Occipital lobe (tissue), 2 donors: ENCODE data around the gene LTBR. TPM values are rescaled to one million over a fixed set of nuclear protein-coding genes. Genes with fewer than 3 reads are reported as not detected.

Source experiments
- DNase-seq: peaks from one replicate; lab custom pipeline; 2025; lab: John Stamatoyannopoulos, UW
- total RNA-seq: library from RNA; depleted of rRNA; stranded (reverse); fragments of >200 nt; gene quantifications from one replicate; pipeline ENCODE4 v1.2.3, GENCODE V29; 2014

LTBR gene
- total RNA-seq, 1 donor from 2014 or later, result 1.9 TPM

GRCh38 chr12:6346235-6346832 lies 37.6 kb upstream of the LTBR start:
- DNase-seq, result no peak

- DNase-seq, result no peak
Measured at GRCh38 chr12:6346942-6347341, 37.0 kb upstream of the LTBR start.

DNA sequence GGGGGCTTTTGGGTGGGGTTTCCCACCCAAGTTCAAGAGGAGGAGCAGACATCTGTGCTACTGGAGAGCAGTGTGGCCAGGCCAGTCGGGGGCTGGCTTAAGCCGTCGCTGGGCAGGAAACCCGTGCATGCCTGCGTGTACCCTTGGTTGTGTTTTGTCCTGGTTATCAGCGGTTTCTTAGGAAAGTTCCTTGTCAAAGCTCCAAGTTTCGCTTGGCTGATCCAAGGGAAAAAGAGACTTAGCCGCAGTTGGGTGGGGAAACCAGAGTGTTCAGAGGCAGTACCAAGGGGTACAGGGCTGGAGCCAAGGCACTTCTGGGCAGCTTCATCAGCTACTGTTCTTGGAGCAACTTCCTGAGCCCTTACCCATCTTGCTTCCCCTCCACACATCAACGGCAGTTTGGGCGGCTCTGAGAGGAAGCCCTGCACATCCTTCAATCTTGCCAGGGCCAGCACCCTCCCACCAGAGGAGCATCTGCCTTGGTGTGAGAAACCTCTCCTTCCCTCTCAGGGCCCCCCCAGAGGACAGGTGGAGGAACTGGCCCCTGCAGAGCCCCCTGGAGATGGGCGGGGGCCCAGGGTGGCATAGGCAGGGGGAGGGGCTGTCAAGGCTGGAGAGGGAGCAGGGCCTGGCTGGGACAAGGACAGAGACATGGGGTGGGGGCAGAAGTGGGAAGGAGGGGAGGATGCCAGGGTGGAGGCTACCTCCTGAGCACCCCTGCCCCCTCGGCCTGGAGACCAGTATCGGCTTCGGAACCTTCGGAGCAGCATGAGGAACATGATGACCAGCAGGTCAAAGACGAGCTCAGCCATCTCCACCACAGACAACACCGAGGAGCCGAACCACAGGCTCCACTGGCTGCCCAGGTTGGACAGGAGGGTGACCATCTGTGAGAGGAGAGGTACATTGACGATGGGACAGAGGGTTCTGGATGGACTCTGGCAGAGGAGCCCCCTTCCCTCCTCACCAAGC lies 36.3 kb upstream of the LTBR start:
- no peak for DNase-seq

DNA sequence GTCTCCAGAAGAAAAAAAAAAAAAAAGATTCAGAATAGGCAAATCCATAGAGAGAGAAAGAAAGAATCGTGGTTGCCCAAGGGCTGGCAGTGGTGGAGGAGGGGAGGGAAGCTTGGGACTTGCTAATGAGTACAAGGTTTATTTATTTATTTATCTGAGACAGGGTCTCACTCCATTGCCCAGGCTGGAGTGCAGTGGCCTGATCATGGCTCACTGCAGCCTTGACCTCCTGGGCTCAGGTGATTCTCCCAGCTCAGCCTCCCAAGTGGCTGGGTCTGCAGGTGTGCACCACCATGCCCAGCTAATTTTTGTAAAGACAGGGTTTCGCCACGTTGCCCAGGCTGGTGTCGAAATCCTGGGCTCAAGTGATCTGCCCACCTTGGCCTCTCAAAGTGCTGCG lies 32.3 kb upstream of the LTBR start:
- no peak for DNase-seq

DNA sequence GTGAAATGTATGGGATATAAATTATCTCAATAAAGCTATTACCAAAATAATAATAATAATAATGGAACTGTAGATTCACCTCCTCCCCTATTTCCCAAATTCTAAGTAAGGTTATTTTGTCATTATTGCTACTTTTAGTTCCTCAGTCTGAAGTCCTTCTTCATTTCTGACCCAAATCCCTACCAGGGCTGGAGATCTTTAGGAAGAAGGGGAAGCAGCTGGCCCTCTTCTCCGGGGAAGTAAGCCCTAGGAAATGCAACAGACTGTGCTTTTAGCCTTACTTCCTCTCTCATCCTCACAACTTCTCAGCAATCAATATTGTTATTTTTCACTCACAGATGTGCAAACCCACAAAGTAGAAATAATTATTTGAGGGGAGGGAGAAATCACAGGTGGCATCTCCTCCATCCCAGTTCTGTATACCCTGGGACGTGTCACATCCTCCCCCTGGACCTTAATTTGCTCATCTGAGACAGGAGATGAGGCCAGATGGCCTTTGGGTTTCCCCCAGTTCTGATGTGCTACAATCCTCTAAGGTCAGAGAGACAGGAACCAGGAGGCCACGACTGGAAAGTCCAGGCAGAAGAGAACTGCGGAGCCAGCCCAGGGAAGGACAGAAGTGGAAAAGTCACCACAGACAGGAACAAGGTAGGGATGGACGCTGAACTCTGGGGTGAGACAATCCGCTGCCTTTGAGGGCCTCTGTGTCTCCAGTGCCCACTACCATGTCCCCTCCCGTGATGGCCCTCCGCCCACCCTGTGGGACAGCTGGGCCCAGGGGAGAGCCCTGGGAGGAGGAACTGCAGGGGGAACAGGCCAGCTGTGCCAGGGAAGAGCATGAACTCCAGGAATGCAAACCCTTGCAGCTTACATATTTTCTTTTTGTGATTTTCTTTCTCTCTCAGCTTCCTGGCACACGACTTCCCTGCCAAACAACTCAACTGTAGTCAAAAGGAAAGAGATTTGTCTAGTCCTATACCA lies 31.5 kb upstream of the LTBR start:
- no peak for DNase-seq

- DNase-seq, result no peak
Measured at GRCh38 chr12:6354495-6355393, 29.2 kb upstream of the LTBR start.

DNA sequence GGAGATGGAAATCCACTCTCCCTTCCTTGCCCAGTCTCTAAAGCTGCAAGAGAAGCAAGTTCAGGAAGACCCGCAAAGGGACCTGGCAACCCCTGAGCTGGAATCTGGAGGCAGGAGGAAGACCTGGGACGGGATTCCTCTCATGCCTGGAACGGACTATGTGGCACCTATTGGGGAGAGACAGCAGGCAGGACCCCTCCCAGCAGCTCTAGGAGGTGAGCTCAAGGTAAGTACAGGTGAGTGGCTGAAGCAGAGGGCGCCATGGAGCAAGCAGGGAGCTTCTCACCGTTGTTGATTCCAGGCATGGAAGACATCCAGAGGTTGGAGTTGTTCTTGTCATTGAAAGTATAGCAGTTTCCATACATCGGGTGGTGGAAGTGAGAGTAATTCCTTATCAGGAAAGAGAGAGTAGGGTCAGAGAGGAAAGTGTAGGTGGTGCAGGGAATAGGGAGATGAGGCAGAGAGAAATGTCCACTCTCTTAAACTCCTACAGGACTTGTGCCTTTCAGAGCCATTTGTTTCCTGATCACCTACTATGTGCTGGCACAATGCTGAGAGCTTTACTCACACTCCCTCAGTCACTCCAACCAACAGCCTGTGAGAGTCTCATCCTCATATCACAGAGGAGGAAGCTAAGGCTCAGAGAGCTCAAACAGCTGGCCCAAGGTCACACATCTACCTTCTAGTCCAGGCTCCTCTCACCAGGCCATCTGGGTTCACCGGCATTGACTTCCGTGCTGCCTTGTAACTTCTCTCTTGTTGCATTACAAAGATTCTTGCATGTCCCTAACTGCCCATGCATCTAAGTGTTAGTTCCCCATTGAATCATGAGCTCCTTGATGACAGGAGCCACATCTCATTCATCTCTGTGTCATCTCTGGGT lies 28.2 kb upstream of the LTBR start:
- DNase-seq, result no peak

GRCh38 chr12:6356374-6356820 lies 27.6 kb upstream of the LTBR start:
- DNase-seq, result no peak

- no peak for DNase-seq
Measured at GRCh38 chr12:6358881-6359280, 25.1 kb upstream of the LTBR start.

GRCh38 chr12:6360080-6360571 lies 23.8 kb upstream of the LTBR start:
- DNase-seq, result no peak

- DNase-seq, result no peak
Measured at GRCh38 chr12:6360578-6361490, 23.1 kb upstream of the LTBR start.

DNA sequence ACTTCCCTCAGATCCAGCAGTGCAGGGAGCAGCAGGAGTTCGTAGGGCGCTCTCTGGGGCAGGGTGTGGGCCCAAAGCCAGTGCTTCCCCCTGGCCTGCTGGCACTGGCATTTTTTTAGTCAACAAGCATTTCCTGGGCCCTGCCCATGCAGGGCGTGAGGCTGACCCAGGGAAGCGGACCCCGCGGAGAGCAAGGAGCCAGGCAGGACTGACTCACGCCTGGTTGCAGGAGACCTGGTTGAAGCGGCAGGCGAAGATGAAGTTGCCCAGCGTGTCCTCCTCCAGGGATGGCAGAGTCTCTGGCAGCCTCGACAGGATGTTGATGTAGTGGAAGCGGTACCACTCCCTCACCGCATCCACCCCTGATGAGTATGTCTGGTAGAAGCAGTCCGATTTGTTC lies 22.1 kb upstream of the LTBR start:
- DNase-seq, result no peak

DNA sequence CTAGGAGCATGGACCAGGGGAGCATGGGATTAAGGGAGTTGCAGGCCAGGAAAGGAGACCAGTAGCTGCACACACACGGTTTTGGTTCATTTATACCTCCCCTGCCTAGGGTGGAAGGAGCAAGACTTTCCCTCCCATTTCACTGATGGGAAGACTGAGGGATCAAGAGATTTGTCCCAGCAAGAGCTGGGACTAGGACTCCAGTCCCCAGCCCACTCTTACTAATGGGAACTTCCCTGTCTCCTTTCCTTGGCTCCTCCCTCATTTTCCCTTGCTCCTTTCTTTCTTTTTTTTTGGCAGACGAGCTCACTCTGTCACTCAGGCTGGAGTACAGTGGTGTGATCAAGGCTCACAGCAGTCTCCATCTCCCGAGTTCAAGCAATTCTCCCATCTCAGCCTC lies 21.6 kb upstream of the LTBR start:
- DNase-seq, result no peak

- no peak for DNase-seq
Measured at GRCh38 chr12:6363010-6363329, 21.0 kb upstream of the LTBR start.

- no peak for DNase-seq
Measured at GRCh38 chr12:6363330-6364043, 20.5 kb upstream of the LTBR start.

- no peak for DNase-seq
Measured at GRCh38 chr12:6364044-6364374, 20.0 kb upstream of the LTBR start.

DNA sequence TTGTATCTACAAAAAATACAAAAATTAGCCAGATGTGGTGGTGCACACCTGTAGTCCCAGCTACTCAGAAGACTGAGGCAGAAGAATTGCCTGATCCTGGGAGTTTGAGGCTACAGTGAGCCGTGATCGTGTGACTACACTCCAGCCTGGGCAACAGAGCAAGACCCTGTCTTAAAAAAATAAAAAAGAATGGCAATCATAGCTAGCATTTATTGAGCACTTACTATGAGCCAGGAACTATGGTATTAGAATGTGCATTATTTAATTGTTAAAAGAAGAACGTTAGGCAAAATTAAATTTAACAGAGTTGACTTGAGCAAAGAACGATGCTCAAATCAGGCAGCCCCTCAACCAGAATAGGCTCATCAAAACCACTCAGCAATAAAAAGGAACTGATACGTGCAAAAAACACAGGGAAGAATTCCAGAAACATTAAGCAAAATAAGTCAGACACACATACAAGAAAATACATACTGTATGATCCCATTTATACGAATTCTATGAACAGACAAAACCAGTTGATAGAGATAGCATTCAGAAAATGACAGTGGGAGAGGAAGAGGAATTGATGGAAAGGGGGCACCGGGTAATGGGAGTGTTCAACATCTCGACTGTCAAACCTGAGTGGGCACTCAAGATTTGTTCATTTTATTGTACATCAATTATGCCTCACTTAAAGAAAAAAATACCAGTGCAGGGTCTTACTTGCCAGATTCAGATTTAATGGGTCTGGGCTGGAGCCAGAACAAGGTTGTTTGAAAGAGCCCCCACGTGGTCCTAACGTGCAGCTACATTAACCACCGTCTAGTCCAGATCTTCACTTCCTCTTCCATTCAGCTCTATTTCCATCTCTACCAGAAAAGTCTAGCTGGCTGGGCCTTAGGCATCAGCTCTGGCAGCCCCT lies 16.6 kb upstream of the LTBR start:
- no peak for DNase-seq
